Uterus (tissue), 2 donors: Measurements from ENCODE around the gene ZBTB47.

ENCODE experiments used
- POLR2A ChIP-seq, 2 donors: fragments of 450-650 bp; IDR thresholded peaks; one replicate each; pipeline ENCODE4 v1.6.1; 2016; ENCODE audit warnings: antibody characterized with exemption in 2 of 2, mild to moderate bottlenecking in 1 of 2, moderate library complexity in 1 of 2
- TF ChIP-seq, protein P1 (sequence below), 4 experiments: fragments of 200-600 bp in 2 of 4; fragments of 450-650 bp in 2 of 4; sonication (generic) in 2 of 4; IDR thresholded peaks; one replicate each; pipeline ENCODE4 v1.5.1; 2016 to 2019; ENCODE audit warnings: antibody characterized with exemption in 4 of 4, mild to moderate bottlenecking in 2 of 4, moderate library complexity in 1 of 4

- TF ChIP-seq, protein P1, sequence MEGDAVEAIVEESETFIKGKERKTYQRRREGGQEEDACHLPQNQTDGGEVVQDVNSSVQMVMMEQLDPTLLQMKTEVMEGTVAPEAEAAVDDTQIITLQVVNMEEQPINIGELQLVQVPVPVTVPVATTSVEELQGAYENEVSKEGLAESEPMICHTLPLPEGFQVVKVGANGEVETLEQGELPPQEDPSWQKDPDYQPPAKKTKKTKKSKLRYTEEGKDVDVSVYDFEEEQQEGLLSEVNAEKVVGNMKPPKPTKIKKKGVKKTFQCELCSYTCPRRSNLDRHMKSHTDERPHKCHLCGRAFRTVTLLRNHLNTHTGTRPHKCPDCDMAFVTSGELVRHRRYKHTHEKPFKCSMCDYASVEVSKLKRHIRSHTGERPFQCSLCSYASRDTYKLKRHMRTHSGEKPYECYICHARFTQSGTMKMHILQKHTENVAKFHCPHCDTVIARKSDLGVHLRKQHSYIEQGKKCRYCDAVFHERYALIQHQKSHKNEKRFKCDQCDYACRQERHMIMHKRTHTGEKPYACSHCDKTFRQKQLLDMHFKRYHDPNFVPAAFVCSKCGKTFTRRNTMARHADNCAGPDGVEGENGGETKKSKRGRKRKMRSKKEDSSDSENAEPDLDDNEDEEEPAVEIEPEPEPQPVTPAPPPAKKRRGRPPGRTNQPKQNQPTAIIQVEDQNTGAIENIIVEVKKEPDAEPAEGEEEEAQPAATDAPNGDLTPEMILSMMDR (IDR thresholded peaks at IDR 0.05): no peak
- TF ChIP-seq POLR2A (IDR thresholded peaks at IDR 0.05): no peak
These were observed 22.4 kb downstream of the ZBTB47 start for GRCh38 chr3:42675909-42676308.
